ENCODE results near the gene EPS15. TPM values are rescaled to one million over a fixed set of nuclear protein-coding genes. Genes with fewer than 3 reads are reported as not detected.
"Not testable (repeated sequence)": the region's sequence is repeated elsewhere in the genome, so short reads cannot be mapped to it uniquely, and the experiment has no call there.

EPS15 gene
- total RNA-seq, 1 experiment from 2014 or later = 26.3 TPM

GRCh38 chr1:51392241-51392640, 126.8 kb downstream of the EPS15 start:
- DNase-seq (no peak), ATAC-seq (no peak)
- Histone ChIP-seq H3K4me1 (ENCODE audit: insufficient read depth, low read length) (no peaks in the 10 kb centered on the region), H4K20me1 (ENCODE audit: low read length) (no peaks in the 10 kb centered on the region), H3K9ac (ENCODE audit: low read length) (no peak overlapping the region), H2AFZ (ENCODE audit: low read length) (no peak overlapping the region), H3F3A (ENCODE audit: low read length, unreplicated experiment) (no peaks in the 10 kb centered on the region), H3K79me2 (ENCODE audit: low read length) (no peaks in the 10 kb centered on the region), H3K27me3 (ENCODE audit: low read length) (no peaks in the 10 kb centered on the region), H3K36me3 (ENCODE audit: low read depth, low read length) (peaks cover 10% of the 10 kb centered on the region; the same call in 1 of the 2 replicates), H3K4me2 (ENCODE audit: low read length) (no peak overlapping the region), H3K27ac (ENCODE audit: low read length) (no peak overlapping the region), H3K9me2 (replicated peaks; ENCODE audit: low read length) (no peaks in the 10 kb centered on the region), H3K4me3 (ENCODE audit: low read length) (no peak overlapping the region), H3K9me3 (ENCODE audit: low read length) (no peaks in the 10 kb centered on the region)
- TF ChIP-seq CTCF (conservative IDR thresholded peaks at IDR 0.05; ENCODE audit: low read depth, low read length) = no peak
- no peak for TF ChIP-seq EZH2 (IDR thresholded peaks at IDR 0.05; ENCODE audit: low read length, unreplicated experiment)
- no peak for TF ChIP-seq EZH2phosphoT487 (IDR thresholded peaks at IDR 0.05; ENCODE audit: borderline replicate concordance, low read length)
- POLR2A ChIA-PET (ENCODE audit: unreplicated experiment) = no interaction called here
- no TSS peak for BruUV-seq (replicated peaks)
- intact Hi-C loops (cut with micrococcal nuclease) = no loop called here
- CTCF ChIA-PET = no interaction called here

- BruUV-seq (replicated peaks); ATAC-seq; H3K9me3 ChIP-seq (ENCODE audit: low read length); H4K20me1 ChIP-seq (ENCODE audit: low read length); DNase-seq; H3K9ac ChIP-seq (ENCODE audit: low read length); H3K27me3 ChIP-seq (ENCODE audit: low read length); H3K4me1 ChIP-seq (ENCODE audit: insufficient read depth, low read length); H3F3A ChIP-seq (ENCODE audit: low read length, unreplicated experiment); H3K4me3 ChIP-seq (ENCODE audit: low read length); CTCF ChIA-PET; H3K9me2 ChIP-seq (replicated peaks; ENCODE audit: low read length); H2AFZ ChIP-seq (ENCODE audit: low read length); POLR2A ChIA-PET (ENCODE audit: unreplicated experiment); H3K4me2 ChIP-seq (ENCODE audit: low read length); H3K79me2 ChIP-seq (ENCODE audit: low read length); intact Hi-C loops (cut with micrococcal nuclease); H3K27ac ChIP-seq (ENCODE audit: low read length): not testable (repeated sequence)
- peaks cover 10% of the 10 kb centered on the region; the same call in 1 of the 2 replicates for H3K36me3 ChIP-seq (ENCODE audit: low read depth, low read length)
These were observed 128.4 kb downstream of the EPS15 start for GRCh38 chr1:51390641-51391040.

- CTCF ChIA-PET; ATAC-seq; H3K9me2 ChIP-seq (replicated peaks; ENCODE audit: low read length); H3K4me1 ChIP-seq (ENCODE audit: insufficient read depth, low read length); intact Hi-C loops (cut with micrococcal nuclease); H3K4me2 ChIP-seq (ENCODE audit: low read length); H3K27ac ChIP-seq (ENCODE audit: low read length); H3K9ac ChIP-seq (ENCODE audit: low read length); BruUV-seq (replicated peaks); DNase-seq; H3F3A ChIP-seq (ENCODE audit: low read length, unreplicated experiment); H3K9me3 ChIP-seq (ENCODE audit: low read length); POLR2A ChIA-PET (ENCODE audit: unreplicated experiment); H3K4me3 ChIP-seq (ENCODE audit: low read length); H4K20me1 ChIP-seq (ENCODE audit: low read length); H3K27me3 ChIP-seq (ENCODE audit: low read length); H2AFZ ChIP-seq (ENCODE audit: low read length); H3K79me2 ChIP-seq (ENCODE audit: low read length): not testable (repeated sequence)
- peaks cover 14% of the 10 kb centered on the region; the same call in 1 of the 2 replicates for H3K36me3 ChIP-seq (ENCODE audit: low read depth, low read length)
These were observed 131.8 kb downstream of the EPS15 start for GRCh38 chr1:51387288-51387687.

GRCh38 chr1:51386259-51386658, 132.8 kb downstream of the EPS15 start:
- H3K4me2 ChIP-seq (ENCODE audit: low read length); H3K79me2 ChIP-seq (ENCODE audit: low read length); H3K27me3 ChIP-seq (ENCODE audit: low read length); DNase-seq; H3K27ac ChIP-seq (ENCODE audit: low read length); POLR2A ChIA-PET (ENCODE audit: unreplicated experiment); H3K9me3 ChIP-seq (ENCODE audit: low read length); H3K9me2 ChIP-seq (replicated peaks; ENCODE audit: low read length); H3K4me3 ChIP-seq (ENCODE audit: low read length); H3K9ac ChIP-seq (ENCODE audit: low read length); H3F3A ChIP-seq (ENCODE audit: low read length, unreplicated experiment); CTCF ChIA-PET; H3K36me3 ChIP-seq (ENCODE audit: low read depth, low read length); H2AFZ ChIP-seq (ENCODE audit: low read length); intact Hi-C loops (cut with micrococcal nuclease); H3K4me1 ChIP-seq (ENCODE audit: insufficient read depth, low read length); H4K20me1 ChIP-seq (ENCODE audit: low read length); ATAC-seq; BruUV-seq (replicated peaks): not testable (repeated sequence)
